OCI-LY3 (cell line): ENCODE data around the gene CMTM4.

Experiments used
- CTCF ChIP-seq: fragments of 200-600, 300-600 bp; sonication (generic); IDR thresholded peaks from 2 replicates; pipeline ENCODE4 v1.5.1; 2014; ENCODE audit warnings: antibody characterized with exemption, low read length, low read depth
- EZH2phosphoT487 ChIP-seq: fragments of 200-600 bp; shearing (Covaris generic); IDR thresholded peaks from 2 replicates; pipeline ENCODE4 v1.6.1; 2018; ENCODE audit warnings: antibody characterized with exemption, mixed run types, low read depth

- no peak for TF ChIP-seq CTCF
- no peak for TF ChIP-seq EZH2phosphoT487
These were observed 48.7 kb downstream of the CMTM4 start for GRCh38 chr16:66647866-66648265.
